ENCODE data around the gene MEGF6. TPM values are rescaled to one million over a fixed set of nuclear protein-coding genes. Genes with fewer than 3 reads are reported as not detected.

Gene MEGF6
- total and polyA plus RNA-seq, 2 of the 8 experiments (the other 6 are each of a cell fraction or from before 2014, with no cell fraction given) = 4.1 to 14.8 TPM

DNA sequence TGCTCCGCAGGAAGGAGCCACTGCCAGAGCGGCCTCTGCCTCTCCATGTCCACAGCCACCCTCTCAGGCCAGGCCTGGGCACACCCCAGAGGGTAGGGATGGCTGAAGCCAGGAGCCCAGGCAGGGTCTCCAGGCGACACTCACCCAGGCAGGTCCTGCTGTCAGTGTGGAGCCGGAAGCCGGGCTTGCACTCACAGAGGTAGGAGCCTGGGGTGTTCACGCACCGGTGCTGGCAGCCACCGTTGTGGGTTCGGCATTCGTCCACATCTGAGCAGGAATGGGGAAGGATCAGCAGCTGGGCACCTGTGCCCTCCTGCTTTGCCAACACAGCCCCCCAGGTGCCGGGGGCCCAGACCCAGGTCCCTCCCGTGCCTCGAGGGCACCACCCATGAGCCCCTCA lies 87.3 kb downstream of the MEGF6 start:
- H3K14ac ChIP-seq (ENCODE audit: insufficient read length) = no peak overlapping the region
- no peak for DNase-seq (ENCODE audit: low read depth in 1 of 2, low spot score in 2 of 2)
- TF ChIP-seq BCL11A (IDR thresholded peaks at IDR 0.05; ENCODE audit: low read depth in 2 of 2, low read length in 2 of 2) = no peak
- no peak for TF ChIP-seq RNF2 (IDR thresholded peaks at IDR 0.05; ENCODE audit: borderline replicate concordance, low read depth, low read length, missing control alignments, poor library complexity, severe bottlenecking)
- no peak for TF ChIP-seq CHD2 (IDR thresholded peaks at IDR 0.05; ENCODE audit: low read length)
- TF ChIP-seq SP2 (IDR thresholded peaks at IDR 0.05; ENCODE audit: low read length) = no peak
- no peak for TF ChIP-seq SP1 (IDR thresholded peaks at IDR 0.05; ENCODE audit: low read depth, low read length)
- no peak for TF ChIP-seq KDM5A (IDR thresholded peaks at IDR 0.05; ENCODE audit: low read length)
- no peak for TF ChIP-seq FOSL1 (IDR thresholded peaks at IDR 0.05; ENCODE audit: insufficient read depth, low read depth, low read length)
- TF ChIP-seq ZNF274 (IDR thresholded peaks at IDR 0.05; ENCODE audit: borderline replicate concordance, extremely low read depth, low read length) = no peak
- TF ChIP-seq SIRT6 (IDR thresholded peaks at IDR 0.05; ENCODE audit: low read length) = no peak
- TF ChIP-seq EP300 (IDR thresholded peaks at IDR 0.05; ENCODE audit: borderline replicate concordance in 1 of 2, low read depth in 2 of 2, low read length in 2 of 2) = no peak
- TF ChIP-seq SRF (IDR thresholded peaks at IDR 0.05; ENCODE audit: low read depth, low read length) = no peak
- TF ChIP-seq SIN3A (conservative IDR thresholded peaks at IDR 0.05 in 1 of 2, IDR thresholded peaks at IDR 0.05 in 1 of 2; ENCODE audit: low read depth in 1 of 2, low read length in 2 of 2) = no peak
- TF ChIP-seq ASH2L (IDR thresholded peaks at IDR 0.05; ENCODE audit: low read length) = no peak
- no peak for TF ChIP-seq JUN (IDR thresholded peaks at IDR 0.05; ENCODE audit: low read depth, low read length)

More for the DNA sequence above, 87.3 kb downstream of the MEGF6 start:
- Histone ChIP-seq H4K20me1 (replicated peaks in 1 of 2; ENCODE audit: control insufficient read depth in 1 of 2, insufficient read depth in 2 of 2, low read length in 2 of 2) (peaks cover 0 to 22% of the 10 kb centered on the region in 2 experiments), H4K91ac (replicated peaks; ENCODE audit: insufficient read length, low read length) (no peak overlapping the region), H2BK12ac (ENCODE audit: low read depth, low read length) (no peak overlapping the region), H3K27ac (ENCODE audit: low read depth, low read length) (no peak overlapping the region), H3K36me3 (ENCODE audit: control insufficient read depth in 2 of 4, insufficient read depth in 4 of 4, low read length in 3 of 4) (no peaks in the 10 kb centered on the region), H2BK5ac (ENCODE audit: low read depth, low read length) (no peak overlapping the region), H2BK120ac (replicated peaks; ENCODE audit: low read depth, low read length) (no peak overlapping the region), H3K56ac (replicated peaks; ENCODE audit: insufficient read length, low read depth, low read length) (no peak overlapping the region), H3K23ac (ENCODE audit: insufficient read length) (no peak overlapping the region), H4K5ac (ENCODE audit: insufficient read length, low read depth, low read length) (no peak overlapping the region), H3K4me2 (ENCODE audit: insufficient read depth in 1 of 2, low read depth in 2 of 2, low read length in 2 of 2) (no peak overlapping the region), H3K79me2 (ENCODE audit: control insufficient read depth in 1 of 2, insufficient read depth in 2 of 2, low read length in 2 of 2) (no peaks in the 10 kb centered on the region), H3K18ac (ENCODE audit: extremely low read depth, low read length) (no peak overlapping the region), H3K4me3 (ENCODE audit: extremely low read depth in 1 of 4, insufficient read depth in 2 of 4, low read depth in 3 of 4, low read length in 4 of 4) (no peak overlapping the region), H3K79me1 (ENCODE audit: low read depth, low read length) (no peaks in the 10 kb centered on the region), H3K9ac (replicated peaks in 1 of 4; ENCODE audit: extremely low read depth in 1 of 4, low read depth in 3 of 4, low read length in 3 of 4) (no peak overlapping the region), H3K23me2 (ENCODE audit: low read depth, low read length) (no peaks in the 10 kb centered on the region), H2AK5ac (ENCODE audit: low read depth, low read length) (no peak overlapping the region), H3K4me1 (replicated peaks in 1 of 4; ENCODE audit: control insufficient read depth in 3 of 4, insufficient read depth in 4 of 4, low read length in 3 of 4) (no peaks in the 10 kb centered on the region; a peak in 3 of 7 replicates), H4K8ac (ENCODE audit: extremely low read depth, insufficient read depth, low read length) (peak overlapping the region; percentile 28; the same call in 1 of the 2 replicates), H2BK15ac (ENCODE audit: low read length) (no peak overlapping the region), H3K4ac (replicated peaks; ENCODE audit: insufficient read length, low read depth, low read length) (no peak overlapping the region), H2BK20ac (ENCODE audit: low read length) (no peak overlapping the region), H3K9me3 (ENCODE audit: insufficient read depth in 2 of 2, low read depth in 1 of 2, low read length in 1 of 2) (no peaks in the 10 kb centered on the region), H3K27me3 (replicated peaks in 1 of 4; ENCODE audit: control insufficient read depth in 3 of 4, extremely low read depth in 1 of 4, insufficient read depth in 3 of 4, low read length in 3 of 4) (peaks cover 0 to 6% (median under 1%) of the 10 kb centered on the region in 4 experiments; a peak in 3 of 7 replicates), H2AFZ (ENCODE audit: low read length) (no peak overlapping the region)
- no peak for FAIRE-seq
- POLR2A ChIA-PET (ENCODE audit: partially characterized antibody) = no interaction called here
- CTCF ChIA-PET (ENCODE audit: partially characterized antibody) = interaction anchor here (1.4 to 7.1 kb wide), 2 partner anchors 6 to 11 kb away, joined by 4 to 43 read pairs; no protein-coding TSS in a partner anchor
- WGBS, 2 experiments (ENCODE audit: extremely low coverage in 1 of 2, insufficient coverage in 1 of 2, insufficient read length in 1 of 2, insufficient replicate concordance in 2 of 2, low coverage in 1 of 2, low lambda C conversion rate in 2 of 2, missing lambda C conversion rate in 1 of 2) = 97% methylated on average over 12 of the region's 13 CpGs; no CpG with 5 or more reads in 1 of the 2 experiments

Measured in H1 (cell line).